ENCODE measurements around the gene FAM163B.

DNA sequence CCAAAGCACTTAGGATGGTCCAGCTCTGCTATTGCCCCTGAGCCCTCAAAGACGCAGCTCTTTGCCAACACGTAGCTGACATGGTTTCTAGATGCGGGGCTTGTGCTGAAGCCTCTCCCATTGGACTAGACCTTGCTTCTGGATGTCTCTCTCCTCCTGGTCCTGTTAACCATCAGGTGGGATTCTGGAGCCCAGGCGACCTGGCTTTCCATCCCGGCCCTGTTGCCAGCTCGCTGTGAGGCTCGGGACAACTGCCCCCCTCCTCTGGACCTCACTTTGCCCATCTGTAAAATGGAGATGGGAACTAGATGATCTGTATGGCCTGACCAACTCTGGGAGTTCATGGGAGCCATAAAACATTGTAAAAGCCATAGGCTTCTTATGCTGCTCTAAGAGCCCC is 31.0 kb upstream of the FAM163B start:
- TF ChIP-seq, protein P1, sequence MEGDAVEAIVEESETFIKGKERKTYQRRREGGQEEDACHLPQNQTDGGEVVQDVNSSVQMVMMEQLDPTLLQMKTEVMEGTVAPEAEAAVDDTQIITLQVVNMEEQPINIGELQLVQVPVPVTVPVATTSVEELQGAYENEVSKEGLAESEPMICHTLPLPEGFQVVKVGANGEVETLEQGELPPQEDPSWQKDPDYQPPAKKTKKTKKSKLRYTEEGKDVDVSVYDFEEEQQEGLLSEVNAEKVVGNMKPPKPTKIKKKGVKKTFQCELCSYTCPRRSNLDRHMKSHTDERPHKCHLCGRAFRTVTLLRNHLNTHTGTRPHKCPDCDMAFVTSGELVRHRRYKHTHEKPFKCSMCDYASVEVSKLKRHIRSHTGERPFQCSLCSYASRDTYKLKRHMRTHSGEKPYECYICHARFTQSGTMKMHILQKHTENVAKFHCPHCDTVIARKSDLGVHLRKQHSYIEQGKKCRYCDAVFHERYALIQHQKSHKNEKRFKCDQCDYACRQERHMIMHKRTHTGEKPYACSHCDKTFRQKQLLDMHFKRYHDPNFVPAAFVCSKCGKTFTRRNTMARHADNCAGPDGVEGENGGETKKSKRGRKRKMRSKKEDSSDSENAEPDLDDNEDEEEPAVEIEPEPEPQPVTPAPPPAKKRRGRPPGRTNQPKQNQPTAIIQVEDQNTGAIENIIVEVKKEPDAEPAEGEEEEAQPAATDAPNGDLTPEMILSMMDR (IDR thresholded peaks at IDR 0.05), result no peak
- TF ChIP-seq JUND (IDR thresholded peaks at IDR 0.05) (no peak), GABPA (IDR thresholded peaks at IDR 0.05; ENCODE audit: low read depth) (no peak), ELF1 (IDR thresholded peaks at IDR 0.05) (no peak), TAF1 (IDR thresholded peaks at IDR 0.05; ENCODE audit: borderline replicate concordance, low read depth, low read length) (no peak), RCOR1 (IDR thresholded peaks at IDR 0.05; ENCODE audit: low read length) (no peak), POLR2AphosphoS5 (IDR thresholded peaks at IDR 0.05; ENCODE audit: low read depth, low read length) (no peak), NRF1 (IDR thresholded peaks at IDR 0.05; ENCODE audit: low read depth, low read length) (no peak), RAD21 (IDR thresholded peaks at IDR 0.05; ENCODE audit: low read length) (no peak), GATA2 (CRISPR knock-in tag; IDR thresholded peaks at IDR 0.05) (no peak), RFX5 (IDR thresholded peaks at IDR 0.05; ENCODE audit: low read length) (no peak), EZH2phosphoT487 (IDR thresholded peaks at IDR 0.05; ENCODE audit: borderline replicate concordance, low read depth) (no peak)
- TF ChIP-seq, protein P2, sequence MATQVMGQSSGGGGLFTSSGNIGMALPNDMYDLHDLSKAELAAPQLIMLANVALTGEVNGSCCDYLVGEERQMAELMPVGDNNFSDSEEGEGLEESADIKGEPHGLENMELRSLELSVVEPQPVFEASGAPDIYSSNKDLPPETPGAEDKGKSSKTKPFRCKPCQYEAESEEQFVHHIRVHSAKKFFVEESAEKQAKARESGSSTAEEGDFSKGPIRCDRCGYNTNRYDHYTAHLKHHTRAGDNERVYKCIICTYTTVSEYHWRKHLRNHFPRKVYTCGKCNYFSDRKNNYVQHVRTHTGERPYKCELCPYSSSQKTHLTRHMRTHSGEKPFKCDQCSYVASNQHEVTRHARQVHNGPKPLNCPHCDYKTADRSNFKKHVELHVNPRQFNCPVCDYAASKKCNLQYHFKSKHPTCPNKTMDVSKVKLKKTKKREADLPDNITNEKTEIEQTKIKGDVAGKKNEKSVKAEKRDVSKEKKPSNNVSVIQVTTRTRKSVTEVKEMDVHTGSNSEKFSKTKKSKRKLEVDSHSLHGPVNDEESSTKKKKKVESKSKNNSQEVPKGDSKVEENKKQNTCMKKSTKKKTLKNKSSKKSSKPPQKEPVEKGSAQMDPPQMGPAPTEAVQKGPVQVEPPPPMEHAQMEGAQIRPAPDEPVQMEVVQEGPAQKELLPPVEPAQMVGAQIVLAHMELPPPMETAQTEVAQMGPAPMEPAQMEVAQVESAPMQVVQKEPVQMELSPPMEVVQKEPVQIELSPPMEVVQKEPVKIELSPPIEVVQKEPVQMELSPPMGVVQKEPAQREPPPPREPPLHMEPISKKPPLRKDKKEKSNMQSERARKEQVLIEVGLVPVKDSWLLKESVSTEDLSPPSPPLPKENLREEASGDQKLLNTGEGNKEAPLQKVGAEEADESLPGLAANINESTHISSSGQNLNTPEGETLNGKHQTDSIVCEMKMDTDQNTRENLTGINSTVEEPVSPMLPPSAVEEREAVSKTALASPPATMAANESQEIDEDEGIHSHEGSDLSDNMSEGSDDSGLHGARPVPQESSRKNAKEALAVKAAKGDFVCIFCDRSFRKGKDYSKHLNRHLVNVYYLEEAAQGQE (IDR thresholded peaks at IDR 0.05; ENCODE audit: low read depth, low read length), result no peak

All from SK-N-SH (cell line).